GM18873 (cell line): ENCODE data around the gene G6PD.
"Not testable (repeated sequence)": the region's sequence is repeated elsewhere in the genome, so short reads cannot be mapped to it uniquely, and the experiment has no call there.

ENCODE experiments used
- ATAC-seq: cut with Tn5 transposase; IDR thresholded peaks from one replicate; pipeline ENCODE4 v1.9.1; 2021; ENCODE audit warnings: mild to moderate bottlenecking, moderate library complexity, moderate number of reproducible peaks; ENCODE audit not compliant: unreplicated experiment, low FRiP score

The G6PD gene

DNA sequence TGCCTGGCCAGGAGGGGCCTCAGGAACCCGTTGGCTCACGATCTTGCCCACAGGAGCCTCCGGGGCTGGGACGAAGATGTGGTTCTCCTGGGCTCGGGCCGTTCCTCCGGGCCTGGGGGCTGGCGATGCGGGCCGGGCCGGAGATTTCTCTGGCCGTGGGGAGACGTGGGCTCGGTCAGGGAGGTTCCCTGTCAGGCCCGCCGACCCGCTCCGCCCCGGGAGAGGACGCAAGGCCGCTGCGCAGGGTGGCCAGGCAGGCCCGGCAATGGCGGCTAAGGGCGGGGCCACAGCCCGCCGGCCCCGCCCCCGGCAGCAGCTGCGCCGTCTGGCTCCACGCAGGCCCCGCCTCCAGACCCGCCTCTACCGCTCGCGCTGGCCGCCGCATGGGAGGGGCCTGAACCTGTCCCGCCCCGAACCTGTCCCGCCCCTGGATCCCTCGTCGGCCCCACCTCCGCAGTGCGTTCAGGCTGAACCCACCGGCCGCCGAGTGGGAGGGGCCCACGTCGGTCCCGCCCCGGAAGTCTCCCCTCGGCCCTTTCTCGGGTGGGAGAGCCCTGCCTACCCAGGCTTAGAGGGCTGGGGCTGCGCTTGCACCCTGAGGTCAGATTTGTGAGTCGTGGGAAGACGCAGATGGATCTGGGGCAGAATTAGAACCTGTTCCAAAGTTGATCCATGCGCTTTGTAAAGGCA is 30.5 kb downstream of the G6PD start, which contains the start of gene FAM3A:
Gene FAM3A, minus strand, starts transcription at position 267 of the 690 bp plus-strand sequence. CDS start 460 bp downstream, outside the sequence.
- peak; percentile 69 for ATAC-seq

DNA sequence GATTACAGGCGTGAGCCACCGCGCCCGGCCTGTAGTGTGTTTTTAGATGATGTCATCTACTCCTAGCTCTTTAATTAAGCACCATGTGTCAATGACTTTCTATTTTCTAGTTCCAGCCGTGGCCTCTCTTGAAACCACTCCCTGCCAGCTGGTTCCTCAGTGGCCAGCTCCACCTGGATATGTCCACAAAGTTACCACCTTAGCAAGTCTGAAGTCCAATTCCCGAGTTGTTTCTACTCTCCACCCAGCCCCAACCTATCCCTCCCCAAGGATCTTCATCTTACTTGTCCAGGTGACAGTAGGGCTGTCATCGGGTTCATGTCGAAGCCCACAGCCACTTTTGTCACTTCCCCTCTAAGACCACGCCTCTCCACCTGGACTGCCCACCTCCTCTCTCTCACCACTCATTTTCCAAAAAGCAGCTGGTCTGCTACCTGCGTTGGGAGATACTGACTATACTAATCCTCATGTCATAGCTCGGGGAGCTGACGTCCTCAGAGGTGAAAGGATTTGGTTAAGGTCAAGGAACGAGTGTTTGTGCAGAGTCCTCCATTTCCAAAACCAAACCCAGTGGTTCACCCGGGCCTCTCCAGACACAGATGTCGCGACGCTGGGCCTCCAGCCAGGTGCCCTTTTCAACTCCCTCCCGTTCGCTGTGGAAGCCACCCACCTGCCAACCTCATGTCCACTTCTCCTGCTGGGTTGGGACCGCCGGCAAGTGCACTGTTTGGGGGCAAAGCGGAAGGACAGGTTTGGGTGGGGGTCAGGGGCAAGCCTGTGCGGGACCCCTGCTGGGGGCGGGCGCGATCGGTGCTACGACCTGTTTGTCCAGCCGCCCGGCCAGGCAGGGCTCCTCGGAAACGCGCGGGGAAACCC is 31.3 kb downstream of the G6PD start:
- ATAC-seq: no peak

DNA sequence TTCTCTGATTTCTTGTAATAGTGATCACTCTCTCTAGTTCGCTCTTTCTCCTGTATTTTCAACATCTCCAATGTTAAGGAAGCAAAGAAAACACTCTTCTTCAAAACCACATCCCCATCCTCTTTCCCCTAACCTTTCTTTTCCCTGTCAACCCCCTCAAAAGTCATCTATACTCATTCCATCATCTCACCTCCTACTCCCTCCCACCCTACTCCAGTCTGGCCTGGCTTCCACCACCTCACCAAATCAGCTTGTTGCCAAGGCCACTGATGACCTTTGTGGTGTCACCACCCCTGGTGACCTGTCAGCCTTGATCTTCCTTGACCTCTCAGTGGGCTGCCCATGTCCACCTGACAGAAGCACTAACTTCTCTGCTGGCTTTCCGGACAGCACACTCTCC is 32.9 kb downstream of the G6PD start:
- no peak for ATAC-seq

DNA sequence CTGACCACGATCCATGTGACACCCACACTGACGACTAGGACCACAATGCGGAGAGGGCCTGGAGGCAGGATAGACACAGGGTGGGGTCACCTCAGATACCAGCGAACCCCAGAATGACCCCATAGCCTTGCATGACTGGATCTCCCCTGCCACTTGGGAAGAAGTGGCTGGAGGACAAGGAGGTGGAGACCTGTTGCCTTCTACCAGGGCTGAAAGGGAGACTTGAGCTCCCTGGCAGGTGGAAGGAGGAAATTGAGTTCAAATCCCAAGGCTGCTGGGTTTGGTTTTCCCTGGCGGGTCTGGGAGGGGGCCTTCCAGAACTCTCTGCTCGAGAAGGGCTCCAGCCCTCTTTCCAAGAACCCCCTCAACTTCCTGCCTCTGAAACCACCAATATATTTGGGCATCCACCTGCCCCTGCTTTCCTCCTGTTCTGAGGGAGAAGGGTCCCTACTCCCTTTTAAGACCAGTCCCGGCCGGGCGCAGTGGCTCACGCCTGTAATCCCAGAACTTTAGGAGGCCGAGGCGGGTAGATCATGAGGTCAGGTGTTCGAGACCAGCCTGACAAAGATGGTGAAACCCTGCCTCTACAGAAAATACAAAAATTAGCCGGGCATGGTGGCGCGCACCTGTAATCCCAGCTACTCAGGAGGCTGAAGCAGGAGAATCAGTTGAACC is 33.6 kb downstream of the G6PD start:
- ATAC-seq: no peak

DNA sequence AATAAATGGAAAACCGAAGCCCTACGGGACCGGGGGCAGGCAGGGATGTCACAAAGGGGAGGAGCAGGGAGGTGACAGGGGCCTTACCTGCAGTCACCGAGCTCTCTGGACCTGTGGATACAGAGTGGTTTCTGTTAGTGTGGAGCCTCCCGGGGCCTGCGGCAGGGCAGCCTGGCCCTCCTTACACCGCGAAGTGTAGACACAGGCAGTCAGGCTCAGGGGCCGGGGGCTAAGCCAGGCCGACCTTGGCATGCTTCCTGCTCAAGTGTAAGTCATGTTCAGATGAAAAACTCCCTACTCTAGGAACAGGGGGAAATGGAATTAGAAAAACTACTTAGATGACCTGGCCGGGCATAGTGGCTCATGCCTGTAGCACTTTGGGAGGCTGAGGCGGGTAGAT is 34.9 kb downstream of the G6PD start:
- ATAC-seq: no peak

DNA sequence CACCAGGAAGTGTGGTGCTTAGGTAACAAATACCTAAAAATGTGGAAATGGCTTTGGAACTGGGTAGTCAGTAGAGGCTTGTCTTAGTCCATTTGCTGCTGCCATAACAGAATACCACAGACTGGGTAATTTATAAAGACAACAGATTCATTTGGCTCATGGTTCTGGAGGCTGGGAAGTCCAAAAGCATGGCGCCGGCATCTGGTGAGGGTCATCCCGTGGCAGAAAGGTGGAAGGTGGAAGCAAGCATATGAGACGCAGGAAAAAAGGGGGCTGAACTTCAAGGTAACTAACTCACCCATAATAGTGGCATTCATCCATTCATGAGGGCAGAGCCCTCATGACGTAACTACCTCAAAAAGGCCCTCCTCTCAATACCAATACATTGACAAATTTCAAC is 37.2 kb downstream of the G6PD start:
- no peak for ATAC-seq

DNA sequence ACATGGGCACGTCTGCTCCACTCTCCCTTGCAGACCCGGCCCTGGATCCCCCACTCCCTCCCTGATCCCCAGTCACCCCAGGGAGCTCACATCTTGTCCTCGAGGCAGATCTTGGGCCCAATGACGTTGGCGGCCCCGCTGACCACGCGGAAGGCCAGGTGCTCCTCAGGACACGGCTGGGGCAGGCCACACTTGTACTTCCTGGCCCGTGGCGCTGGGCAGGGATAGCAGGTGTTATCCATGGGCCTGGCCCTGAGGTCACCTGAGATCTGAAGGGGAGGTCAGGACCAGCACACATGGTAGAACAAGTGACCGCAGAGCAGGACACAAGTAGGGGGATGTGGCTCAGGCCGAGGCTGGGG is 38.3 kb downstream of the G6PD start:
- ATAC-seq: no peak

DNA sequence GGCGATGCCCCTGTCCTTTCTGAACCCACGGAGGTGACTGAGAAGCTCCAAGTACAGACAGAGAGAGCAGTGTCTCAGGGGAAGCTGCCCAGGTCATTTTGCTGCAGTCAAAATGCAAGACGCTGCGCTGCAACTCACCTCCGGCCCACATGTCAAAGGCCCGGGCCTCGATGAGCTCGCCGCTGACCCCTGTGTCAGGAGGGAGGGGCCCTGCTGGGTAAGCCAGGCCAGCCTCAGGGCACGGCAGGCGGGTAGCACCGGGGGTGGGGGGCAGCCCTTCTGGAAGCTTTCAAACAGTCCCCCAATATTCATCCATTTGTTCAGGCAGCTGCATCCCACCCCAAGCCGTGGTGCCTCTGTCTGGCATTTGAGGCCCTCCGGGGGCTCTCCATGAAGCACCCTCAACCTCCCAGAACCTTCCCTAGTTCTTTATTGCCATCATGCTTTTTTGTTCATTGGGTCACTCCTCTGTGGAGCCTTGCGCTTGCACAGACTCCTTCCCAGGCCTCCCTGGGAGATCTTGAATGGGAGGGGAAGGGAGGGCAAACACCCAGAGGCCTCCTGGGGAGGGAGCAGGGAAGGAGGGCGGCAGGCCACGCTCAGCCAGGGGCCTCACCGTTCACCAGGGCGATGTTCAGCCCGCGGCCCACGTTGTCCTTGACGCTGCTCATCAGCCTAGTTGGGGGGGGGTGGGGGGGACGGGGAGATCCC is 38.8 kb downstream of the G6PD start:
- no peak for ATAC-seq

DNA sequence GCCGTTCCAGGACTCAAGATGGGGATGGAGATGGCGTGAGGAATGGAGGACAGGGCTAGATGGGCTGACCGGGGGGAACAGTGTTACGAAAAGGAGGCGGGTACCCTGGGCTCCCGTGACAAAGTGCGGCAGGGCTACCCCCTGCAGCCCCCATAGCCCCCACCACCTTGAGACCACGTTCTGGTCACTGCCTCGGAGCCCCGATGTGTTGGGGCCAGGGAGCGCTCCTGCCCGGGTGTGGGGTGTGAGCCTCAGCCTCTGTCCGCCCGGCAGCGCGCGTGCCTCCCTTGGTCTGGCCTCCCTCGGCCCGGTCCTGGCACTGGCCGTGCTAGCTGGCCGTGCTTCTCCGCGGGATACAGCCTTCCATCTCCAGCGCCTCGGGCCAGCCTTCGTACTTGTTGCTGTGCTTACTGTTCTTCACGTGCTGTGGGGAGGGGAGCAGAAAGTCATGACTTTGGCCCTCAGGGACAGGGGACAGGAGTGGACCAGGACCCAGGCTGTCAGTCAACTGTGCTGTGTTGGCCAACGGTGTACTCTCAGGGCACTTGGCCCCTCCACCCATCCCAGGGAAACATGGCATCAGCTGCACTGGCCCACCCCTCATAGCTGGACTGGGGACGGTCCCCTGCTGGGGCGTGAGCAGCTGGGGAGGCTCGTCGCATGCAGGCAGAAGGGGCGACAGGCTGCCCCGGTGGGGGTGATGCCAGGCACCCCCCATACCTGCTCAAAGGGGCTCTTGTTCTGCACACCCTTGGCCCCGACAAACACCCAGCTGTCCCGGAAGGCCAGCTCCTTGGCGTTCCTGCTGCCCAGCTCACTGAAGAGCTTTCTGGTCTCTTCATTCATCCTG is 39.9 kb downstream of the G6PD start:
- ATAC-seq: no peak

DNA sequence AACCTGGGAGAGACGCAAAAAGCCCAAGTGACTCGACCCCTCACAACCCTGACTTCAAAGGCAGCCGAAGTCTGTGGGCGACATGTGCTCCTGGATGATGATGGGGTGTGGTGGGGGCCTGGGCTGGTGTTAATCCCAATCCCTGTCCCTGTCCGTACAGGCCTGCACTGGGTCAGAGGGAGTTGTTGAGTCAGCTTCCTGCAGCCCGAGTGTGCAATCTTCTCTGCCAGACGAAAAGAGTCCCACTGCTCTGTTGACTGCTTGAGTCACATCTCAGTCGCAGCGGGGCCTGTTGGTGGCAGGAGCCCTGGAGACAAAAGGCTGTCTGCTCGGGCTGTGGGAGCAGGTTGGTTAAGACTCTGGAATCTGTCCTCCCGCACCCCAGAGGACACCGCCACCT is 40.9 kb downstream of the G6PD start:
- ATAC-seq: no peak

DNA sequence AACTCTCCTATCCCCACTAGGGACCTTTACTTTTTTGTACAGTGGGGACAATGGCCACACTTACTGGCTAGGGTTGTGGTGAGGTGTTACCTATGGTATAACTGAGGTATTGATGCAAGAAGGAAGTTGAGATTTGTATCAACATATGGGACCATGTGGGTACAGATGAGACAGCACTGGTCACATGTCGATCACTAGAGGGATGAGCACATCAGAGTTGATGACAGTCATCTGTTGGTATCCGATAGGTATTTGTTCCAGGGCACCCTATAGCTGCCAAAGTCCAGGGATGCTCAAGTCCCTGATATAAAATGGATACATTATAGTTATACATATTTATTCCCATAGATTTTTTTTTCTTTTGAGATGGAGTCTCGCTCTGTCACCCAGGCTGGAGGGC is 43.7 kb downstream of the G6PD start:
- ATAC-seq: no peak

DNA sequence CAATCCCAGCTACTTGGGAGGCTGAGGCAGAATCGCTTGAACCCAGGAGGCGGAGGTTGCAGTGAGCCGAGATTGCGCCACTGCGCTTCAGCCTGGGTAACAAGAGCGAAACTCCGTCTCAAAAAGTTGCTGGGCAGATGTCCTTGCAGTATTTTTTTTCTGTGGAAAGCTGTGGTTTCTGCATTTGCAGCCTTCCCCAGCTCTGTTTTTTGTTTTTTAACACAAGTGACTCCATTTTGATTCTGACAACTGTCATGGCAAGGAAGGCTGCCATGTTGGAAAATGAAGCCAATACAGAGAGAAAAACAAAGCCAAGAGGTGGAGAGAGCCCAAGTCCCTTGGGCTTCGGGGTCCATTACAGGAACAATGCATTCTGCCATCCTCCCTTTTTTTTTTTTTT is 44.5 kb downstream of the G6PD start:
- no peak for ATAC-seq

DNA sequence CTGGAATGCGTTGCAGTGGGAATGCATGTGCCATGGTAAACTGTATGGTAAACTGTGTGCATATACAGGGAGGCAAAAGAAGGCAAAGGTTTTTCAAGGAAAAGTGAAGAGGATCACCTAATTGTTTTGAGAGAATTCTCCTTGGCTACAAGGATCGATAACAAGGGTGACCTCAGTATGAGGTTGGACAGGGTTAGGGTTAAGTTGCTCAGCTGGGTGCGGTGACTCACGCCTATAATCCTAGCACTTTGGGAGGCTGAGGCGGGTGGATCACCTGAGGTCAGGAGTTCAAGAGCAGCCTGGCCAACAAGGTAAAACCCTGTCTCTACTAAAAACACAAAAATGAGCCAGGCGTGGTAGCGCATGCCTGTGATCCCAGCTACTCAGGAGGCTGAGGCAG is 45.2 kb downstream of the G6PD start:
- not testable (repeated sequence) for ATAC-seq

DNA sequence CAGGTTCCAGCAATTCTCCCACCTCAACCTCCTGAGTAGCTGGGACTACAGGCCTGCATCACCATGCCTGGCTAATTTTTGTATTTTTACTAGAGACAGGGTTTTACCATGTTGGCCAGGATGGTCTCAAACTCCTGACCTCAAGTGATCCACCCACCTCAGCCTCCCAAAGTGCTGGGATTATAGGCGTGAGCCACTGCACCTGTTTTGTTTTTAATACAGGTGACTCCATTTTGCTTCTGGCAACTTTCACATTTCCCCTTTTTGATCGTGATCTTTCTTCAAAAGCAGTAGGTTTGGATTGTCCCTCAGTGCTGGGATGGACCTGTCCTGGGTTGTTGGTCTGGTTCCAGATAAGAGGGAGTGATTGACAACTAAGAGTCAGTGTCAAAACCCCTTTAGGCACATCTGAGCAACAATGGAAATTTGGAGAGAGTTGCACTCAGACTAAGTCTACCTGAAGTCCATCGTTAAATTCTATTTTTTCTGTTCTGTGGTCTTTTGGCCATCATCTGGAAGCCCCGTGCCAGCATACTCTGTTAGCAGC is 50.0 kb downstream of the G6PD start:
- not testable (repeated sequence) for ATAC-seq

DNA sequence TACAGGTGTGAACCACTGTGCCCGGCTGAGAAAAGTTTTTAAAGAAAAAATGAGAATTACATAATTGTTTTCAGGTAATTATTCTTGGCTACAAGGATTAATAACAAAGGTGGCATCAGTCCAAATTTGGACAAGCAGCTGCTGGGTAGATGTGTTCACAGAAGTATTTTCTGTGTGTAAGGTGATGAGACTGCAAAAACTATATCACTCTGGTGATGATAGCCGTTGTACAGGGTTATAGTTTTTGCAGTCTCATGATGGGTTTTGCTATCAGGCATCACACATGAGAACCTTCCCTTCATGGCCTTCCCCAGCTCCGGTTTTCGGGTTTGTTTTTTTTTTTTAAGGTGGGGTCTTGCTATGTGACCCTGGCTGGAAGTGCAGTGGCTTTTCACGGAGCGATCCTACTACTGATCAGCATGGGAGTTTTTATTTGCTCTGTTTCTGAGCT is 51.1 kb downstream of the G6PD start:
- no peak for ATAC-seq

DNA sequence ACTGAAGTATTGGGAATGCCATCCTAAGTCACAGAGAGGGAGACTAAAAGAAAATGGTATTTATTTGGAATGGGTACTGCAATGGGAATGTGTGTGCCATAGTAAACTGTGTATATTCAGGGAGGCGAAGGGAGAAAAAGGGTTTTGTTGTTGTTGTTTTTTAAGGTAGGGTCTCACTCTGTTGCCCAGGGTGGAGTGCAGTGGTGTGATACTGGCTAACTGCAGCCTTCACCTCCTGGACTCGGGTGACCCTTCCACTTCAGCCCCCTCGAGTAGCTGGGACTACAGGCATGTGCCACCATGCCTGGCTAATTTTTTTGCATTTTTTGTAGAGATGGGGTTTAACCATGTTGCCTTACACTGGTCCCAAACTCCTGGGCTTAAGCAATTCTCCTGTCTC is 51.9 kb downstream of the G6PD start:
- no peak for ATAC-seq

DNA sequence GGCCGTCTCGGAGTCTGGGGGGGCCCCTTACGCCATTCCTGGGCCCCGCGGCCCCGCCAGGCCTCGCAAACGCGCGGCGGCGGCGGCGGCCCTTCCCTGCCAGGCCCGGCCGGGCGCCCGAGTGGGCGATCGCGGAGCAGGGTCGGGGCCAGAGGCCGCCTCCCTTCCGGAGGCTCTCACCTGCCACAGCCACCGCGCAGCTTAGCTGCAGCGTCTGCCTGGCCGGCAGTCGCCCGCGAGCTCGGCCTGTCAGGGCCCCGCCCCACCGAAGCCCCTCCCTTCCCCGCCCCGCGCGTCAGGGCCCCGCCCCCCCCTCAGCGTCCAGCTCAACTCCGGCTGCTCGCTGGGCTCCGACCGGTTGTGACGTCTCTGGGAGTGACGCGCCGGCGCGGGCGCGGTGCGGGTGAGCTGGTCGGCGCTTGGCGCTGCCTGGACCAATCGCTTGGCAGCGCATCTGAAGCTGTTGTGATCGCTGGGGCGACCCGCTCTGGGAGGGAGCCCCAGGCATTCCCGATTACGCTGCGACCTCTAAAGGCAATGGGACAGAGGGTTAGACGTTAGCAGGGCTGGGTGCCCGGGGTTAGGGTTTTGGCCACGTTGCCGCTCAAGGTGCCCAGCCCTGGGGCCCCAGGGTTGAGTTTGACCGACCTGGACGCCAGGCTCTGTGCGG is 56.1 kb downstream of the G6PD start, which contains the start of gene SLC10A3:
Gene SLC10A3, minus strand, starts transcription at position 216 of the 670 bp plus-strand sequence. CDS start 1,689 bp downstream, outside the sequence.
- ATAC-seq: peak; percentile 52

DNA sequence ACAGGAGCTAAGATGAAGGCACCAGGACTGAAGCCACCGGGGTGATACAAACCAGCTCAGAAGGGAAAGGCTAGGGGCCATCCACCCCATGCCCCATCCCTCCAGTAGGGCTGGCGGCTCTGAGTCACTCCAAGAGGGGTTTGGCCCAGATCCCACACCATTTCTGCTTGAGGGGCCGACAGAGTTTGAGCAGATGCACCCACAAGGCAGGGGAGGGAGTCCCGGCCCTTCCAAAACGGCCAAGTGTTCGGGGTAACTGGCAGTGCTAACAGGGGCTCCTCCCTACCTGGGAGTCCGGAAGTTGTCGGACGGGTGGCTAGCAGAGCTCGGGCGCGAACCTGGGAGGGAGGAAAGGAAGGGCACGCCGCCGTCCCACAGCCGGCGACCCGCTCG is 56.6 kb downstream of the G6PD start:
- ATAC-seq: peak; percentile 1

DNA sequence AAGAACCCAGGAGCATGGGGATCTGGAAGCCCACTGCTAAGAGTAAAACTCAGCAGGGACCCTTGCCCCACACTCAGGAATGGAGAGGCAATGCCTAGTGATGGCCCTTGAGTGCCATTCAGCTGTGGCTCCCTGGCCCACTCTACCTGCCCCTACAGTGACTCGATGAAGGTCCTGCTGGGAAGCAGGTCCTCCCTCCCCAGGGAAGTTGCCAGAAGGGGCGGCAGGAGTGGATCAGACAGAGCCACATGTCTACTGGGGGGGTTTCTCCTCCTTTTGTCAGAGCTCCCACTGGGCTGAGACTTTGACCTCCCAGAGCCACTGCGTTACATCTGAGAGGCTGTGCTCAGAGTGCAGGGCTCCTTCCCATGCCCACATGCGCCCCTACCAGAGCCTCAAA is 57.5 kb downstream of the G6PD start:
- no peak for ATAC-seq
